Occipital lobe (tissue), 2 donors: ENCODE data around the gene VPS13A. TPM values are rescaled to one million over a fixed set of nuclear protein-coding genes. Genes with fewer than 3 reads are reported as not detected.
"Not testable (repeated sequence)": the region's sequence is repeated elsewhere in the genome, so short reads cannot be mapped to it uniquely, and the experiment has no call there.

Experiments
- DNase-seq: peaks from one replicate; lab custom pipeline; 2025; lab: John Stamatoyannopoulos, UW
- total RNA-seq: library from RNA; depleted of rRNA; stranded (reverse); fragments of >200 nt; gene quantifications from one replicate; pipeline ENCODE4 v1.2.3, GENCODE V29; 2014

The VPS13A gene
- total RNA-seq, 1 donor from 2014 or later, result 45.9 TPM

GRCh38 chr9:77304543-77304942 lies 127.2 kb downstream of the VPS13A start:
- no peak for DNase-seq

- no peak for DNase-seq
These were observed 128.5 kb downstream of the VPS13A start for GRCh38 chr9:77305622-77306400.

- DNase-seq, result no peak
These were observed 129.8 kb downstream of the VPS13A start for GRCh38 chr9:77307166-77307565.

- no peak for DNase-seq
These were observed 138.7 kb downstream of the VPS13A start for GRCh38 chr9:77316058-77316457.

- DNase-seq, result no peak
These were observed 147.7 kb downstream of the VPS13A start for GRCh38 chr9:77325058-77325457.

- DNase-seq, result no peak
These were observed 150.8 kb downstream of the VPS13A start for GRCh38 chr9:77328102-77328501.

GRCh38 chr9:77370064-77370463 lies 192.7 kb downstream of the VPS13A start:
- DNase-seq, result no peak

GRCh38 chr9:77374266-77374665 lies 196.9 kb downstream of the VPS13A start:
- DNase-seq, result no peak

- DNase-seq, result no peak
These were observed 198.7 kb downstream of the VPS13A start for GRCh38 chr9:77375956-77376532.

GRCh38 chr9:77384406-77384805 lies 207.1 kb downstream of the VPS13A start:
- no peak for DNase-seq

GRCh38 chr9:77386187-77386586 lies 208.9 kb downstream of the VPS13A start:
- no peak for DNase-seq

- DNase-seq, result no peak
These were observed 214.5 kb downstream of the VPS13A start for GRCh38 chr9:77391834-77392233.

- no peak for DNase-seq
These were observed 215.0 kb downstream of the VPS13A start for GRCh38 chr9:77392328-77392727.

GRCh38 chr9:77398581-77398980 lies 221.2 kb downstream of the VPS13A start:
- not testable (repeated sequence) for DNase-seq

GRCh38 chr9:77399964-77400363 lies 222.6 kb downstream of the VPS13A start:
- no peak for DNase-seq

- no peak for DNase-seq
These were observed 225.0 kb downstream of the VPS13A start for GRCh38 chr9:77402286-77402685.

- DNase-seq, result no peak
These were observed 225.9 kb downstream of the VPS13A start for GRCh38 chr9:77403239-77403638.

GRCh38 chr9:77408521-77408920 lies 231.2 kb downstream of the VPS13A start:
- DNase-seq, result not testable (repeated sequence)

GRCh38 chr9:77417566-77417965 lies 240.2 kb downstream of the VPS13A start:
- DNase-seq, result no peak

- no peak for DNase-seq
These were observed 240.9 kb downstream of the VPS13A start for GRCh38 chr9:77418226-77418625.

- DNase-seq, result no peak
These were observed 243.3 kb downstream of the VPS13A start for GRCh38 chr9:77420641-77421040.

- DNase-seq, result no peak
These were observed 244.4 kb downstream of the VPS13A start for GRCh38 chr9:77421506-77422265.
